GM19025 (cell line): ENCODE data around the gene TOGARAM1.
A peak's percentile ranks its signal among the peaks of the same experiment; 100 is the strongest.

Source experiments
- ATAC-seq: cut with Tn5 transposase; IDR thresholded peaks from one replicate; pipeline ENCODE4 v1.9.1; 2021; ENCODE audit warnings: mild to moderate bottlenecking, low read depth, moderate library complexity; ENCODE audit not compliant: unreplicated experiment

Gene TOGARAM1

GRCh38 chr14:45083976-45084722 is 122.2 kb downstream of the TOGARAM1 start, which contains the start of gene PRPF39:
Gene PRPF39, plus strand, starts transcription at chr14:45084116. Its CDS starts 11,124 bp downstream, at chr14:45095240.
- peak; percentile 80 for ATAC-seq

- ATAC-seq: no peak
Measured at GRCh38 chr14:45084946-45085346, 123.0 kb downstream of the TOGARAM1 start.

- peak; percentile 40 for ATAC-seq
Measured at GRCh38 chr14:45089813-45090212, 127.8 kb downstream of the TOGARAM1 start.

DNA sequence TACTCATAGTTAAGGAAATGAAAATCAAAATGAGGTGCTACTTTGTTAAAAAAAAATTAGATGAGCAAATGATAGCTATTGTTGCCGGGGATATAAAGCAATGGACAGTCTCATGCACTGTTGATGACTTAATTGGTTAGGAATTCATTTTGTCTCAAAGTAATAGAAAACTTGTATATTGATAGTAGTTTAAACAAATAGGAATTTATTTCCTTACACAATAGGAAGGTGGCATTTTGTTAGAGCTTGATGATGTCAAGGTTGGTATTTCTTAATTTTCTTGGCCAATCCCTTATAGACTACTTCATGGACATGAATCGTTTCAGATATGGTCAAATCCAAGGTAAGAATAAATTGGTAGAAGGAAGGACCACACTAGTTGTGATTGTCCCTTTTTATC is 129.7 kb downstream of the TOGARAM1 start:
- no peak for ATAC-seq

- ATAC-seq: no peak
Measured at GRCh38 chr14:45094275-45094674, 132.3 kb downstream of the TOGARAM1 start.

DNA sequence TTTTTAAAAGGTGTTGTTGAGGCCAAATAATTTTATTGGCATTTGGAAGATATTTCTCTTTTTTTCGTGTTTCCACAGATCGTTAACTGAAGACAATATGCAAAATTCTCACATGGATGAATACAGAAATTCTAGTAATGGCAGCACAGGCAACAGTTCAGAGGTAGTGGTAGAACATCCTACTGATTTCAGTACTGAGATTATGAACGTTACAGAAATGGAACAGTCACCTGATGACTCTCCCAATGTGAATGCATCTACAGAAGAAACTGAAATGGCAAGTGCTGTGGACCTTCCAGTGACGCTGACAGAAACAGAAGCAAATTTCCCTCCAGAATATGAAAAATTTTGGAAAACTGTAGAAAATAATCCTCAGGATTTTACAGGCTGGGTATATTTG is 133.2 kb downstream of the TOGARAM1 start:
- no peak for ATAC-seq

DNA sequence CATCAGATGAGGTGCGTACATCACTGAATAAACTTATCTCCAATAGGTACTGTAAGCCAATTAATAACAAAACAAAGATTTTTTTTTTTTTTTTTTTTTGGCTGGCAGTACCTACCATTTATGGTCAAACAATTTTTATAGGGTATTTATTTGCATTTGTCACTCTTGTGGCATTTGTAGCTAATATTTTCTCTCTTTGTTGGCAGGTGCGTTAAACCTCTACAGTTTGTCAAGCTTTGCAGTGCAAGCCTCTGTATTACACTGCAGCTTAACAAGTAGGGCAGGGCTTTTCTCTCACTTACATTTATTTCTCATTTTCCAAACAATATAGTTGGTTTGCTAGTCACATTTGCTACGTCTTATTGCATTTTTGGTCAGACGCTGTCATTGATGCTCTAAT is 134.2 kb downstream of the TOGARAM1 start:
- no peak for ATAC-seq

DNA sequence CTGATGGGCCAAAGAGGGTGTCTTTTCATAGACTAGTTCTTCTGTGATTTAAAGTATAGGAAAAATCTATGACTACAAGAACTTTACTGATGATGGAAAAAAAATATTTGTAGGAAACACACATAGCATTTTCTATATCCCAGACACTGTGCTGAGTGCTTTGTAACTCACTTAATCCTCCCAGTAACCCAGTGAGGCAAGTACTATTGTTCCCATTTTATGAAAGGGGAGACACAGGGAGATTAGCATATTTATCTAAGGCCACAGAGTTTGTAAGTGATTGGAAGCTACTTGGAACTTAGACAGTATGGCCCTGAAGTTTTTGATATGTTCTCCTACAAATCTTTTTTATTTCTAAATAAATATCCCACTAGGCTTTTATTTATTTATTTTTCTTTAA is 141.8 kb downstream of the TOGARAM1 start:
- no peak for ATAC-seq

- no peak for ATAC-seq
Measured at GRCh38 chr14:45104561-45104960, 142.6 kb downstream of the TOGARAM1 start.

- ATAC-seq: no peak
Measured at GRCh38 chr14:45112896-45113781, 151.1 kb downstream of the TOGARAM1 start.

GRCh38 chr14:45114327-45114726 is 152.3 kb downstream of the TOGARAM1 start:
- ATAC-seq: no peak

GRCh38 chr14:45118594-45118993 is 156.6 kb downstream of the TOGARAM1 start:
- ATAC-seq: no peak

DNA sequence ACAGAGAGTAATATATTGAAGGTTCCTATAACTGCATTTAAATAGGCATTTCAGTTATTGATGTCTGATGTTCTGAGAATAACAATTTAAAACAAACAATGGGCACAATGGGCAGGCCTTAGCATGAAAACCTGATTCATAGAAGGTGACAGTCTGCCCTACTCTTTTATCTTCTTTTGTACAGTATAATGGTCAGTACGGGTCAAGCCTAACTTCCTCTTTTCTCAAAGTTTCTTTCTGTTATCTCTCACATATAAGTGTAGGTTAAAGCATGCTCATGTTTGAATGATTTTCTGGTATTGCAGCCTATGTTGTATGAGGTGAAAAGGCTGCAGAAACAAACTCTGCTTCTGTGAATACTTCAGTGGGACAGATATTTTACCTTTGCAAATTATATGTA is 158.1 kb downstream of the TOGARAM1 start:
- ATAC-seq: no peak

GRCh38 chr14:45123271-45123670 is 161.3 kb downstream of the TOGARAM1 start:
- no peak for ATAC-seq
